Measurements from ENCODE around the gene WDR64. TPM values are rescaled to one million over a fixed set of nuclear protein-coding genes. Genes with fewer than 3 reads are reported as not detected.
"Not testable (repeated sequence)": the region's sequence is repeated elsewhere in the genome, so short reads cannot be mapped to it uniquely, and the experiment has no call there.

The WDR64 gene
- total RNA-seq, 1 experiment from 2014 or later, result not detected

DNA sequence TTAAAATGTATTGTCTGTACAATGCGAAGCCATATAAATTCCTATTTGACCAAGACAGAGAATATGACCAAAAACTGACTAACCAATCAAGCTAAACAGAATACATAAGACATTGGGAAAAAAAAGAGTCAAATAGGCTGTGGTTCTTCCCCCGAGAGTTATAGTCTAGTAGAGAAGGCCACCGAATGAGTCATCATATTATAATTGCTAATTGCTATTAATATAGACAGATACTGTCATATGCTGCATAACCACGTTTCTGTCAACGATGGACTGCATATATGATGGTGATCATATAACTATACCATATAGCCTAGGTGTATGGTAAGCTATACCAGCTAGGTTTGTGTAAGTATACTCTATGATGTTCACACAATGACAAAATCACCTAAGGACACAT is 82.5 kb downstream of the WDR64 start:
- no TSS peak for BruUV-seq (replicated peaks)
- POLR2A ChIA-PET, result interaction anchor here (0.7 to 1.3 kb wide), 2 partner anchors 46 to 207 kb away, joined by 3 to 4 read pairs; no protein-coding TSS in a partner anchor
- H3K27me3 Mint-ChIP-seq (ENCODE audit: insufficient read depth, unreplicated experiment), result no peaks in the 10 kb centered on the region

DNA sequence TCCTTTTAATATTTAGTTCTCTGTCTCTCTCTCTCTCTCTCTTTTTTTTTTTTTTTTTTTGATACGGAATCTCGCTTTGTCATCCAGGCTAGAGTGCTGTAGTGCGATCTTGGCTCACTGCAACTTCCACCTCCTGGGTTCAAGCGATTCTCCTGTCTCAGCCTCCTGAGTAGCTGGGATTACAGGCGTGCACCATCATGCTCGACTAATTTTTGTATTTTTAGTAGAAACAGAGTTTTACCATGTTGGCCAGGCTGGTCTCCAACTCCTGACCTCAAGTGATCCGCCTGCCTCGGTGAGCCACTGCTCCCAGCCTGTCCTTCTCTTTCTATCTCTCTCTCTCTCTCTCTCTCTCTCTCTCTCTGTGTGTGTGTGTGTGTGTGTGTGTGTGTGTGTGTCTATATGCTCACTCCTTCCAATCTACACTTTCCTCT is 83.4 kb downstream of the WDR64 start:
- DNase-seq (ENCODE audit: unreplicated experiment); H3K27ac Mint-ChIP-seq (ENCODE audit: low read depth, unreplicated experiment); H3K4me1 Mint-ChIP-seq (ENCODE audit: insufficient read depth, unreplicated experiment); H3K4me3 Mint-ChIP-seq (ENCODE audit: unreplicated experiment); H3K9me3 Mint-ChIP-seq (ENCODE audit: unreplicated experiment); H3K27me3 Mint-ChIP-seq (ENCODE audit: insufficient read depth, unreplicated experiment); H3K36me3 Mint-ChIP-seq (ENCODE audit: insufficient read depth, unreplicated experiment); POLR2A ChIA-PET; BruUV-seq (replicated peaks); intact Hi-C loops (cut with micrococcal nuclease): not testable (repeated sequence)
- CTCF ChIA-PET, result interaction anchor here (0.6 to 0.7 kb wide), 2 partner anchors 16 to 76 kb away, joined by 3 read pairs; no protein-coding TSS in a partner anchor

More for the DNA sequence above, 82.5 kb downstream of the WDR64 start:
- Mint-ChIP-seq H3K27ac (ENCODE audit: low read depth, unreplicated experiment) (no peak overlapping the region), H3K9me3 (ENCODE audit: unreplicated experiment) (no peaks in the 10 kb centered on the region), H3K4me1 (ENCODE audit: insufficient read depth, unreplicated experiment) (no peaks in the 10 kb centered on the region), H3K36me3 (ENCODE audit: insufficient read depth, unreplicated experiment) (no peaks in the 10 kb centered on the region), H3K4me3 (ENCODE audit: unreplicated experiment) (no peak overlapping the region)
- no peak for DNase-seq (ENCODE audit: unreplicated experiment)
- TF ChIP-seq, protein P1, sequence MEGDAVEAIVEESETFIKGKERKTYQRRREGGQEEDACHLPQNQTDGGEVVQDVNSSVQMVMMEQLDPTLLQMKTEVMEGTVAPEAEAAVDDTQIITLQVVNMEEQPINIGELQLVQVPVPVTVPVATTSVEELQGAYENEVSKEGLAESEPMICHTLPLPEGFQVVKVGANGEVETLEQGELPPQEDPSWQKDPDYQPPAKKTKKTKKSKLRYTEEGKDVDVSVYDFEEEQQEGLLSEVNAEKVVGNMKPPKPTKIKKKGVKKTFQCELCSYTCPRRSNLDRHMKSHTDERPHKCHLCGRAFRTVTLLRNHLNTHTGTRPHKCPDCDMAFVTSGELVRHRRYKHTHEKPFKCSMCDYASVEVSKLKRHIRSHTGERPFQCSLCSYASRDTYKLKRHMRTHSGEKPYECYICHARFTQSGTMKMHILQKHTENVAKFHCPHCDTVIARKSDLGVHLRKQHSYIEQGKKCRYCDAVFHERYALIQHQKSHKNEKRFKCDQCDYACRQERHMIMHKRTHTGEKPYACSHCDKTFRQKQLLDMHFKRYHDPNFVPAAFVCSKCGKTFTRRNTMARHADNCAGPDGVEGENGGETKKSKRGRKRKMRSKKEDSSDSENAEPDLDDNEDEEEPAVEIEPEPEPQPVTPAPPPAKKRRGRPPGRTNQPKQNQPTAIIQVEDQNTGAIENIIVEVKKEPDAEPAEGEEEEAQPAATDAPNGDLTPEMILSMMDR (IDR thresholded peaks at IDR 0.05; ENCODE audit: unreplicated experiment), result no peak
- intact Hi-C loops (cut with micrococcal nuclease), result no loop called here
- CTCF ChIA-PET, result interaction anchor here (0.7 to 1.0 kb wide), 5 partner anchors 13 to 92 kb away, joined by 3 to 5 read pairs (median 3); no protein-coding TSS in a partner anchor

DNA sequence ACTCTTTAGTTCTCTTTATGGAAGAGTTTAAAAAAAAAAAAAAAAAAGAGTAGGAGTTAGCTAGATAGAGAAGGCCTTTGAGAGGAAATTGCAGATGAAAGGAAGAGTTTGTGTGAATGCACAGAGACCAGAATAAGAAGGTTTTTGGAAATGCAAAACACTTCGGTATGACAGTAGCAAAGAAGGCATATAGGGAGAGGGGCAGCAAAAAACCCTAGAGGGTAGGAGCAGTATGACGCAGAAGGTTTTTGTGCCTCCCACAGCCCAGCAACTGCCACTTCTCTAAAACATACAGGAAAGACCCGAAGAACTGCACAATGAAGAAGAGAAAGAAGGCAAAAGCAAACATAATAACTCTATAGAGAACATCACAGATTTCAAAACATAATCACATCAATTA is 84.3 kb downstream of the WDR64 start:
- CTCF ChIA-PET, result interaction anchor here (0.6 to 0.7 kb wide), 4 partner anchors 17 to 215 kb away, joined by 3 read pairs; no protein-coding TSS in a partner anchor
- POLR2A ChIA-PET, result interaction anchor here (0.7 kb wide), 1 partner anchor 15 kb away, joined by 5 read pairs; no protein-coding TSS in a partner anchor

DNA sequence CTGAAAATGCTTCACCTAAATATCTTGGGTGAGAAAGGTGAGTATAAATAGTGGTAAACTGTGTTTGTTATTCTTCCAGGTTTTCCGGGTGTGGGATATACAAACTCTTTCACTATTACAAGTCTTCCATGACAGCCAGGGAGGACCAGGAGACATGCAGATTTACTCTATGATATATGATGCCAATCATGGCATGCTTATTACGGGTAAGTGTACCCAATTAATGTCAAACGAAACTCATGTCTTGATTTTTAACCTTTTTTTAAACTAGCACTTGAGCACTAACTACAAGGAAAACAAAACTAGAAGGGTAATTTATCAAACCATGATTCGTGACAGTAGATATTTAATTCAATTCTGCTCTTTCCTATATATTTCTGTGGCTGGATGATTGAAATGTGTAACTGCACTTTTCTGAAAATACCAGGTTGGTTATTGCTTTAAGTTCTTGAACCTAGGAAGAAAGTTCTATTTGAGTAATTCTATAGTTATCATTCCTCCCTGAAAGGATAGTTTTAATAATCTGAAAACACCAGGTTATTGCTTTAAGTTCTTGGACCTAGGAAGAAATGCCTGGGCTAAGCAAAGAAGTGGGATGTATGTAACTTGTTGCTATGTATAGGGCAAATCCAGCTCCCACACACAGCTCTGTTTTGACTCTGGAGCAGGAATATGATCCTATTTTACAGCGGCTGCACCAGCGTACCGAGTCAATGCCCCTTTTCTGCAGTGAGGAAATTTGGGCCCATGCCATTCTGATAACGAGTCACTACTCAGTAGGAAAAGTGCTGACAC is 86.4 kb downstream of the WDR64 start:
- POLR2A ChIA-PET, result interaction anchor here (0.6 kb wide), 1 partner anchor 8 kb away, joined by 6 read pairs; no protein-coding TSS in a partner anchor
- no peaks in the 10 kb centered on the region for H3K27me3 Mint-ChIP-seq (ENCODE audit: insufficient read depth, unreplicated experiment)

More for the DNA sequence above, 84.3 kb downstream of the WDR64 start:
- DNase-seq (ENCODE audit: unreplicated experiment), result no peak
- H3K4me1 Mint-ChIP-seq (ENCODE audit: insufficient read depth, unreplicated experiment), result no peaks in the 10 kb centered on the region
- BruUV-seq (replicated peaks), result no TSS peak
- H3K36me3 Mint-ChIP-seq (ENCODE audit: insufficient read depth, unreplicated experiment), result no peaks in the 10 kb centered on the region
- TF ChIP-seq, protein P1 (IDR thresholded peaks at IDR 0.05; ENCODE audit: unreplicated experiment), result no peak
- intact Hi-C loops (cut with micrococcal nuclease), result no loop called here
- no peaks in the 10 kb centered on the region for H3K27me3 Mint-ChIP-seq (ENCODE audit: insufficient read depth, unreplicated experiment)
- no peak overlapping the region for H3K27ac Mint-ChIP-seq (ENCODE audit: low read depth, unreplicated experiment)
- no peaks in the 10 kb centered on the region for H3K9me3 Mint-ChIP-seq (ENCODE audit: unreplicated experiment)
- no peak overlapping the region for H3K4me3 Mint-ChIP-seq (ENCODE audit: unreplicated experiment)

More for the DNA sequence above, 86.4 kb downstream of the WDR64 start:
- BruUV-seq (replicated peaks), result no TSS peak
- CTCF ChIA-PET, result interaction anchor here (0.6 to 0.7 kb wide), 2 partner anchors 14 to 97 kb away, joined by 3 read pairs; no protein-coding TSS in a partner anchor
- no peak for DNase-seq (ENCODE audit: unreplicated experiment)
- no peak overlapping the region for H3K4me3 Mint-ChIP-seq (ENCODE audit: unreplicated experiment)
- H3K27ac Mint-ChIP-seq (ENCODE audit: low read depth, unreplicated experiment), result no peak overlapping the region
- TF ChIP-seq, protein P1 (IDR thresholded peaks at IDR 0.05; ENCODE audit: unreplicated experiment), result no peak
- no peaks in the 10 kb centered on the region for H3K4me1 Mint-ChIP-seq (ENCODE audit: insufficient read depth, unreplicated experiment)
- H3K36me3 Mint-ChIP-seq (ENCODE audit: insufficient read depth, unreplicated experiment), result no peaks in the 10 kb centered on the region
- H3K9me3 Mint-ChIP-seq (ENCODE audit: unreplicated experiment), result no peaks in the 10 kb centered on the region
- intact Hi-C loops (cut with micrococcal nuclease), result no loop called here
